Vagina (tissue), 2 donors: ENCODE measurements around the gene SPAG16. TPM values are rescaled to one million over a fixed set of nuclear protein-coding genes. Genes with fewer than 3 reads are reported as not detected.
A peak's percentile ranks its signal among the peaks of the same experiment; 100 is the strongest.

Source experiments
- DNase-seq, 2 donors: peaks; one replicate each; pipeline ENCODE4 v3.0.0-alpha.2; 2017; ENCODE audit errors: extremely low spot score in 2 of 2
- H3K27ac ChIP-seq: fragments of 200-600 bp; sonication (generic); one replicate; pipeline ENCODE4 v1.5.1; 2019
- H3K27me3 ChIP-seq: fragments of 200-600 bp; sonication (generic); one replicate; pipeline ENCODE4 v1.5.1; 2019
- H3K36me3 ChIP-seq, 2 donors: fragments of 200-600 bp; sonication (generic); one replicate each; pipeline ENCODE4 v1.5.1; 2017 to 2019
- H3K4me1 ChIP-seq: fragments of 200-600 bp; sonication (generic); one replicate; pipeline ENCODE4 v1.5.1; 2019
- H3K4me3 ChIP-seq, 2 donors: fragments of 200-600 bp; sonication (generic); 1 replicate in 1 of 2; 2 replicates in 1 of 2; pipeline ENCODE4 v1.5.1; 2016 to 2019
- H3K9me3 ChIP-seq: fragments of 200-600 bp; sonication (generic); one replicate; pipeline ENCODE4 v1.5.1; 2019
- POLR2A ChIP-seq, 2 donors: fragments of 450-650 bp; IDR thresholded peaks; one replicate each; pipeline ENCODE4 v1.6.1; 2017; ENCODE audit warnings: antibody characterized with exemption in 2 of 2, mild to moderate bottlenecking in 2 of 2, moderate library complexity in 2 of 2
- POLR2AphosphoS5 ChIP-seq, 2 donors: sonication (generic); formaldehyde crosslinking; IDR thresholded peaks; one replicate each; pipeline ENCODE4 v1.9.0; 2017; ENCODE audit warnings: antibody characterized with exemption in 2 of 2, mild to moderate bottlenecking in 2 of 2, low read depth in 1 of 2; ENCODE audit not compliant: insufficient read depth in 1 of 2
- intact Hi-C: fragments of 100-400 bp; cut with DNase I; formaldehyde crosslinking; loops from one replicate; pipeline ENCODE4 v1.15.1; 2023
- total RNA-seq: library from RNA; depleted of rRNA; stranded (reverse); fragments of >200 nt; gene quantifications from one replicate; pipeline ENCODE4 v1.2.3, GENCODE V29; 2016
- TF ChIP-seq, protein P1 (sequence below), 3 experiments: fragments of 450-650 bp in 2 of 3; fragments of 200-600 bp in 1 of 3; sonication (generic) in 1 of 3; IDR thresholded peaks; one replicate each; pipeline ENCODE4 v1.5.1; 2017 to 2019; ENCODE audit warnings: antibody characterized with exemption in 3 of 3, mild to moderate bottlenecking in 2 of 3, moderate library complexity in 2 of 3

SPAG16 gene
- total RNA-seq, 1 donor from 2014 or later = 30.2 TPM

- intact Hi-C loops = no loop called here
- no peaks in the 10 kb centered on the region for H3K9me3 ChIP-seq
- DNase-seq = no peak
- H3K27ac ChIP-seq = no peak overlapping the region
- no peak for TF ChIP-seq POLR2AphosphoS5 (IDR thresholded peaks at IDR 0.05; ENCODE audit: insufficient read depth in 1 of 2, low read depth in 1 of 2)
- no peak for TF ChIP-seq POLR2A (IDR thresholded peaks at IDR 0.05)
- TF ChIP-seq, protein P1, sequence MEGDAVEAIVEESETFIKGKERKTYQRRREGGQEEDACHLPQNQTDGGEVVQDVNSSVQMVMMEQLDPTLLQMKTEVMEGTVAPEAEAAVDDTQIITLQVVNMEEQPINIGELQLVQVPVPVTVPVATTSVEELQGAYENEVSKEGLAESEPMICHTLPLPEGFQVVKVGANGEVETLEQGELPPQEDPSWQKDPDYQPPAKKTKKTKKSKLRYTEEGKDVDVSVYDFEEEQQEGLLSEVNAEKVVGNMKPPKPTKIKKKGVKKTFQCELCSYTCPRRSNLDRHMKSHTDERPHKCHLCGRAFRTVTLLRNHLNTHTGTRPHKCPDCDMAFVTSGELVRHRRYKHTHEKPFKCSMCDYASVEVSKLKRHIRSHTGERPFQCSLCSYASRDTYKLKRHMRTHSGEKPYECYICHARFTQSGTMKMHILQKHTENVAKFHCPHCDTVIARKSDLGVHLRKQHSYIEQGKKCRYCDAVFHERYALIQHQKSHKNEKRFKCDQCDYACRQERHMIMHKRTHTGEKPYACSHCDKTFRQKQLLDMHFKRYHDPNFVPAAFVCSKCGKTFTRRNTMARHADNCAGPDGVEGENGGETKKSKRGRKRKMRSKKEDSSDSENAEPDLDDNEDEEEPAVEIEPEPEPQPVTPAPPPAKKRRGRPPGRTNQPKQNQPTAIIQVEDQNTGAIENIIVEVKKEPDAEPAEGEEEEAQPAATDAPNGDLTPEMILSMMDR (IDR thresholded peaks at IDR 0.05) = no peak
- no peaks in the 10 kb centered on the region for H3K27me3 ChIP-seq
- H3K4me3 ChIP-seq = no peak overlapping the region
- H3K4me1 ChIP-seq = peaks cover 11% of the 10 kb centered on the region
- H3K36me3 ChIP-seq = no peaks in the 10 kb centered on the region
Observed at GRCh38 chr2:213279971-213280370, 4.3 kb upstream of the SPAG16 start.

GRCh38 chr2:213281156-213281555 lies 3.1 kb upstream of the SPAG16 start:
- TF ChIP-seq POLR2A (IDR thresholded peaks at IDR 0.05) = no peak
- TF ChIP-seq, protein P1 (IDR thresholded peaks at IDR 0.05) = no peak
- no peak for TF ChIP-seq POLR2AphosphoS5 (IDR thresholded peaks at IDR 0.05; ENCODE audit: insufficient read depth in 1 of 2, low read depth in 1 of 2)
- peaks cover 11% of the 10 kb centered on the region for H3K4me1 ChIP-seq
- no peak overlapping the region for H3K4me3 ChIP-seq
- intact Hi-C loops = no loop called here
- H3K27me3 ChIP-seq = no peaks in the 10 kb centered on the region
- H3K9me3 ChIP-seq = no peaks in the 10 kb centered on the region
- H3K36me3 ChIP-seq = no peaks in the 10 kb centered on the region
- DNase-seq = no peak
- H3K27ac ChIP-seq = no peak overlapping the region

DNA sequence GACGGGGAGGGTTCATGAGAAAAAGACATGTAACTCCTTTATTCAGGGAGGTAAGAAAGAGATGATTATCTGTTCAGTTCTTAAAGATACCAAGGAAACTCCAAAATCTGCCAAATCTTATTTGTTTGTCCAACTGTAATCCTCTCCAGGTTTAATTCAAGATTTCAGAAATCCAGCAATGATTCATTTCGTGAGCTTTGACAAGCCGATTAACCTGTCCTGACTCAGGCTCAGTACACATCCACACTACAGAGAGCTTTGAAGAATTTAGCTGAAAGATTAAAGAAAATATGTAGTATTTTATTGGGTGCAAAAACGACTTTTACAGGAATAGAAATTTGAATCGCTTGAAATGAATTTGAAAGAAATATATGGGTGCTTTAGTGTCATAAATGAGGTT lies 1.1 kb downstream of the SPAG16 start:
- H3K36me3 ChIP-seq = no peaks in the 10 kb centered on the region
- peaks cover 16% of the 10 kb centered on the region for H3K4me1 ChIP-seq
- H3K9me3 ChIP-seq = no peaks in the 10 kb centered on the region
- H3K27ac ChIP-seq = no peak overlapping the region
- no peak for DNase-seq
- peak overlapping the region; percentile 62 to 69 for H3K4me3 ChIP-seq
- intact Hi-C loops = no loop called here
- H3K27me3 ChIP-seq = no peaks in the 10 kb centered on the region
- TF ChIP-seq POLR2A (IDR thresholded peaks at IDR 0.05) (no peak), POLR2AphosphoS5 (IDR thresholded peaks at IDR 0.05; ENCODE audit: insufficient read depth in 1 of 2, low read depth in 1 of 2) (no peak)
- TF ChIP-seq, protein P1 (IDR thresholded peaks at IDR 0.05) = no peak

GRCh38 chr2:213286161-213286560 lies 1.9 kb downstream of the SPAG16 start:
- intact Hi-C loops = no loop called here
- no peak overlapping the region for H3K27ac ChIP-seq
- no peak for DNase-seq
- H3K4me1 ChIP-seq = peaks cover 21% of the 10 kb centered on the region
- no peak for TF ChIP-seq POLR2AphosphoS5 (IDR thresholded peaks at IDR 0.05; ENCODE audit: insufficient read depth in 1 of 2, low read depth in 1 of 2)
- TF ChIP-seq, protein P1 (IDR thresholded peaks at IDR 0.05) = no peak
- no peak for TF ChIP-seq POLR2A (IDR thresholded peaks at IDR 0.05)
- no peak overlapping the region for H3K4me3 ChIP-seq
- no peaks in the 10 kb centered on the region for H3K36me3 ChIP-seq
- no peaks in the 10 kb centered on the region for H3K9me3 ChIP-seq
- H3K27me3 ChIP-seq = no peaks in the 10 kb centered on the region

DNA sequence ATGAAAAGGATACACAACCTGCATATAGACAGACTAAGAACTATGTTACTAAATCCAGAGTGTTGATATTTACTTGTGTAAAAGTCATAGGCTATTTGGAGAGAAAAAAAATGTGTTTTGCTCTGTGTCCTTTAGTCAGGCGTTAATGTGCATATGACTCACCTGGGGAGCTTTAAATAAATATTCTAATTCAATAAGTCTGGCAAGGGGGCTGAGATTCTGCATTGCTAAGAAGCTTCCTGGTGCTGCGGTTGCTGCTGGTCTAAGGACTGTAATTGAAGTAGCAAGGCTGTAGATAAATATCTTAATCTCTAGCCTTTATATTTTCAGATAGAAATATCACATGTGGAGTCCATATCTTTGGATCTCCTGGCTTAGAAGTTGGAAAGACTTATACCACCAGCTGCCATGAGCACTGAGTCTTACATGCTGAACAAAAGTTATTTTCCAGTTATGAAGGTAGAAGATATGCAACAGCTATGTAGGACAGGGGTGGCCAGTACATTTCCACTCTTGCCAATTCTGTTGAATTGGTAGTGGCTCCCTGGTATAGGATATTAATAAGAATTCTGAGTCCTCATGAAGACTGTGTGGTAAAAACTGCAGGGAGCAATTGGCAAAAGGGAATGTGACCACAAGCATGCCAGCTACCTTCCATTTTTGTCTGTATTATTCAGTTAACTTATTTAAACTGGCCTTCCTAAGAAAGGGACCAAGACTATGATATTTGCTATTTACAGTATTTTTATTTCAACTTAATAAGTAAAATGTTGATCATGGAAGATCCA lies 4.8 kb downstream of the SPAG16 start:
- H3K27ac ChIP-seq = no peak overlapping the region
- TF ChIP-seq, protein P1 (IDR thresholded peaks at IDR 0.05) = no peak
- TF ChIP-seq POLR2AphosphoS5 (IDR thresholded peaks at IDR 0.05; ENCODE audit: insufficient read depth in 1 of 2, low read depth in 1 of 2) = no peak
- no peak for TF ChIP-seq POLR2A (IDR thresholded peaks at IDR 0.05)
- H3K4me3 ChIP-seq = no peak overlapping the region
- no peaks in the 10 kb centered on the region for H3K27me3 ChIP-seq
- H3K9me3 ChIP-seq = no peaks in the 10 kb centered on the region
- DNase-seq = no peak
- peaks cover 10% of the 10 kb centered on the region for H3K4me1 ChIP-seq
- intact Hi-C loops = no loop called here
- no peaks in the 10 kb centered on the region for H3K36me3 ChIP-seq
